Ishikawa (cell line): ENCODE data around the gene BORA.

Experiments
- CEBPB ChIP-seq: IDR thresholded peaks from 2 replicates; pipeline ENCODE4 v1.6.1; 2012
- EGR1 ChIP-seq: IDR thresholded peaks from 2 replicates; pipeline ENCODE4 v1.6.1; 2012
- FOXM1 ChIP-seq: IDR thresholded peaks from 2 replicates; pipeline ENCODE4 v1.6.1; 2012; ENCODE audit warnings: low read depth, borderline replicate concordance
- RAD21 ChIP-seq: IDR thresholded peaks from 2 replicates; pipeline ENCODE4 v1.6.1; 2012; ENCODE audit warnings: low read depth
- YY1 ChIP-seq: IDR thresholded peaks from 2 replicates; pipeline ENCODE4 v1.6.1; 2012; ENCODE audit warnings: low read depth
- ZBTB7A ChIP-seq: IDR thresholded peaks from 2 replicates; pipeline ENCODE4 v1.6.1; 2012; ENCODE audit warnings: low read depth
- TF ChIP-seq, protein P1 (sequence below): IDR thresholded peaks from 2 replicates; pipeline ENCODE4 v1.6.1; 2012

DNA sequence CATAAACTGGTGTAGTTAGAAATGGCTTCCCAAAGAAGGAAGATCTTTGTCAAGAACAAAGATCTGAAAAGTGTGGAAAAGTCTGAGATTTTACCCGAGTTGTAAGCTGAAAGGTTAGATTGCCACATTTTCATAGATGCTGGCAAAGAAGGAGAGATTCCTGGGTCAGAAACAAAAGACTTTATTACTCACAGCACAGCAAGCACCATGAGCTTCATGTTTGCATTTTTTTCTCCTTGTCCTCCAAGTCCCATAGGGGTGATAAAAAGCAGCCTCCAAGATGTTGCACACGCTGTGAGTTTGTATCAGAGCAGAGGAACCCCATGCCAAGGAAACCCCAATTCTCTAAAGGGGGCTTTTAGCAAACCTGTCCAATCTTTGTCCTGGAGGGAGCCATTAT lies 29.6 kb upstream of the BORA start:
- TF ChIP-seq EGR1 = no peak
- TF ChIP-seq RAD21 = no peak
- TF ChIP-seq, protein P1, sequence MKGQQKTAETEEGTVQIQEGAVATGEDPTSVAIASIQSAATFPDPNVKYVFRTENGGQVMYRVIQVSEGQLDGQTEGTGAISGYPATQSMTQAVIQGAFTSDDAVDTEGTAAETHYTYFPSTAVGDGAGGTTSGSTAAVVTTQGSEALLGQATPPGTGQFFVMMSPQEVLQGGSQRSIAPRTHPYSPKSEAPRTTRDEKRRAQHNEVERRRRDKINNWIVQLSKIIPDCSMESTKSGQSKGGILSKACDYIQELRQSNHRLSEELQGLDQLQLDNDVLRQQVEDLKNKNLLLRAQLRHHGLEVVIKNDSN = no peak
- TF ChIP-seq YY1 = no peak
- TF ChIP-seq ZBTB7A = no peak
- no peak for TF ChIP-seq FOXM1
- TF ChIP-seq CEBPB = no peak
